Measurements from ENCODE around the gene ELP4.

The ELP4 gene

GRCh38 chr11:31795706-31796498 is 286.3 kb downstream of the ELP4 start:
- no peak overlapping the region for H2AK5ac ChIP-seq (ENCODE audit: low read depth, low read length)
- no peaks in the 10 kb centered on the region for H3K79me1 ChIP-seq (ENCODE audit: low read depth, low read length)
- no peak overlapping the region for H4K8ac ChIP-seq (ENCODE audit: low read depth, low read length)
- H3K18ac ChIP-seq (ENCODE audit: low read length), result peak overlapping the region; percentile 58
- no CpG with 5 or more reads among the region's 22 CpGs for WGBS, 2 donors (ENCODE audit: extremely low coverage in 2 of 2, insufficient read length in 2 of 2, insufficient replicate concordance in 1 of 2)
- no peak for DNase-seq (ENCODE audit: low spot score)
- H3K27me3 ChIP-seq (ENCODE audit: control insufficient read depth in 3 of 3, insufficient read depth in 3 of 3, low read depth in 1 of 3, low read length in 3 of 3), result peaks cover 0 to 4% (median 0%) of the 10 kb centered on the region in 3 experiments
- H2AFZ ChIP-seq (ENCODE audit: low read length), result no peak overlapping the region
- H3K14ac ChIP-seq (ENCODE audit: low read length), result no peak overlapping the region
- H3K23ac ChIP-seq (ENCODE audit: low read depth, low read length, poor library complexity), result no peak overlapping the region
- H3K9ac ChIP-seq (ENCODE audit: low read depth, low read length, poor library complexity), result peak overlapping the region; percentile 45
- H3K4ac ChIP-seq (ENCODE audit: low read length), result no peak overlapping the region
- peaks cover 0 to 39% of the 10 kb centered on the region in 2 donors for H3K4me1 ChIP-seq (ENCODE audit: control insufficient read depth in 2 of 2, insufficient read depth in 1 of 2, low read depth in 1 of 2, low read length in 2 of 2)
- no peak overlapping the region for H3K4me2 ChIP-seq (ENCODE audit: insufficient read depth, low read length, poor library complexity, severe bottlenecking)
- H2BK15ac ChIP-seq (ENCODE audit: low read length), result peak overlapping the region; percentile 32
- H2BK12ac ChIP-seq (ENCODE audit: low read length), result no peak overlapping the region
- H4K91ac ChIP-seq (ENCODE audit: low read depth, low read length, poor library complexity), result no peak overlapping the region
- peak overlapping the region; percentile 27 for H2BK5ac ChIP-seq (ENCODE audit: low read length)
- H3K9me3 ChIP-seq (replicated peaks in 1 of 2; ENCODE audit: control insufficient read depth in 2 of 2, insufficient read depth in 1 of 2, low read depth in 1 of 2, low read length in 2 of 2), result peaks cover 0 to 11% of the 10 kb centered on the region in 2 donors
- H2BK120ac ChIP-seq (ENCODE audit: low read depth, low read length), result no peak overlapping the region
- peak overlapping the region; percentile 80 for H3K27ac ChIP-seq (replicated peaks; ENCODE audit: low read length)
- H3K36me3 ChIP-seq (replicated peaks in 1 of 2; ENCODE audit: control insufficient read depth in 2 of 2, insufficient read depth in 2 of 2, low read length in 2 of 2), result peaks cover 32 to 96% of the 10 kb centered on the region in 2 donors
- no peak overlapping the region for H3K4me3 ChIP-seq (ENCODE audit: low read length in 2 of 2)

- Histone ChIP-seq H2BK120ac (ENCODE audit: low read depth, low read length) (no peak overlapping the region), H2AFZ (ENCODE audit: low read length) (no peak overlapping the region), H4K91ac (ENCODE audit: low read depth, low read length, poor library complexity) (no peak overlapping the region), H3K18ac (ENCODE audit: low read length) (peak overlapping the region; percentile 3), H3K79me1 (ENCODE audit: low read depth, low read length) (no peaks in the 10 kb centered on the region), H3K9me3 (replicated peaks in 1 of 2; ENCODE audit: control insufficient read depth in 2 of 2, insufficient read depth in 1 of 2, low read depth in 1 of 2, low read length in 2 of 2) (peaks cover 0 to 11% of the 10 kb centered on the region in 2 donors), H2BK12ac (ENCODE audit: low read length) (no peak overlapping the region), H3K4me2 (ENCODE audit: insufficient read depth, low read length, poor library complexity, severe bottlenecking) (no peak overlapping the region), H3K4me3 (ENCODE audit: low read length in 2 of 2) (no peak overlapping the region), H2BK15ac (ENCODE audit: low read length) (no peak overlapping the region), H3K36me3 (replicated peaks in 1 of 2; ENCODE audit: control insufficient read depth in 2 of 2, insufficient read depth in 2 of 2, low read length in 2 of 2) (peaks cover 34 to 96% of the 10 kb centered on the region in 2 donors), H2BK5ac (ENCODE audit: low read length) (no peak overlapping the region), H2AK5ac (ENCODE audit: low read depth, low read length) (peak overlapping the region; percentile 48), H3K4me1 (ENCODE audit: control insufficient read depth in 2 of 2, insufficient read depth in 1 of 2, low read depth in 1 of 2, low read length in 2 of 2) (peaks cover 0 to 39% of the 10 kb centered on the region in 2 donors), H4K8ac (ENCODE audit: low read depth, low read length) (no peak overlapping the region), H3K27ac (replicated peaks; ENCODE audit: low read length) (peak overlapping the region; percentile 80), H3K27me3 (ENCODE audit: control insufficient read depth in 3 of 3, insufficient read depth in 3 of 3, low read depth in 1 of 3, low read length in 3 of 3) (peaks cover 0 to 4% (median 0%) of the 10 kb centered on the region in 3 experiments), H3K4ac (ENCODE audit: low read length) (no peak overlapping the region), H3K23ac (ENCODE audit: low read depth, low read length, poor library complexity) (no peak overlapping the region), H3K9ac (ENCODE audit: low read depth, low read length, poor library complexity) (no peak overlapping the region), H3K14ac (ENCODE audit: low read length) (no peak overlapping the region)
- DNase-seq (ENCODE audit: low spot score), result no peak
- WGBS, 2 donors (ENCODE audit: extremely low coverage in 2 of 2, insufficient read length in 2 of 2, insufficient replicate concordance in 1 of 2), result no CpG with 5 or more reads among the region's 19 CpGs
Measured at GRCh38 chr11:31796499-31797189, 287.1 kb downstream of the ELP4 start.

- peaks cover 0 to 4% (median 0%) of the 10 kb centered on the region in 3 experiments for H3K27me3 ChIP-seq (ENCODE audit: control insufficient read depth in 3 of 3, insufficient read depth in 3 of 3, low read depth in 1 of 3, low read length in 3 of 3)
- H3K4me3 ChIP-seq (ENCODE audit: low read length in 2 of 2), result no peak overlapping the region
- H2AFZ ChIP-seq (ENCODE audit: low read length), result no peak overlapping the region
- H4K91ac ChIP-seq (ENCODE audit: low read depth, low read length, poor library complexity), result no peak overlapping the region
- H2BK12ac ChIP-seq (ENCODE audit: low read length), result no peak overlapping the region
- peak overlapping the region; percentile 3 for H3K18ac ChIP-seq (ENCODE audit: low read length)
- no peak for DNase-seq (ENCODE audit: low spot score)
- H3K36me3 ChIP-seq (replicated peaks in 1 of 2; ENCODE audit: control insufficient read depth in 2 of 2, insufficient read depth in 2 of 2, low read length in 2 of 2), result peaks cover 34 to 95% of the 10 kb centered on the region in 2 donors
- peak overlapping the region; percentile 22 for H3K4me2 ChIP-seq (ENCODE audit: insufficient read depth, low read length, poor library complexity, severe bottlenecking)
- H3K14ac ChIP-seq (ENCODE audit: low read length), result no peak overlapping the region
- H3K23ac ChIP-seq (ENCODE audit: low read depth, low read length, poor library complexity), result no peak overlapping the region
- H3K27ac ChIP-seq (replicated peaks; ENCODE audit: low read length), result peak overlapping the region; percentile 80
- no peak overlapping the region for H2BK120ac ChIP-seq (ENCODE audit: low read depth, low read length)
- no CpG with 5 or more reads among the region's 31 CpGs for WGBS, 2 donors (ENCODE audit: extremely low coverage in 2 of 2, insufficient read length in 2 of 2, insufficient replicate concordance in 1 of 2)
- no peak overlapping the region for H4K8ac ChIP-seq (ENCODE audit: low read depth, low read length)
- H2BK5ac ChIP-seq (ENCODE audit: low read length), result no peak overlapping the region
- no peak overlapping the region for H3K4ac ChIP-seq (ENCODE audit: low read length)
- no peak overlapping the region for H3K9ac ChIP-seq (ENCODE audit: low read depth, low read length, poor library complexity)
- no peaks in the 10 kb centered on the region for H3K79me1 ChIP-seq (ENCODE audit: low read depth, low read length)
- H3K4me1 ChIP-seq (ENCODE audit: control insufficient read depth in 2 of 2, insufficient read depth in 1 of 2, low read depth in 1 of 2, low read length in 2 of 2), result peaks cover 0 to 39% of the 10 kb centered on the region in 2 donors
- no peak overlapping the region for H2BK15ac ChIP-seq (ENCODE audit: low read length)
- peak overlapping the region; percentile 48 for H2AK5ac ChIP-seq (ENCODE audit: low read depth, low read length)
- peaks cover 0 to 11% of the 10 kb centered on the region in 2 donors for H3K9me3 ChIP-seq (replicated peaks in 1 of 2; ENCODE audit: control insufficient read depth in 2 of 2, insufficient read depth in 1 of 2, low read depth in 1 of 2, low read length in 2 of 2)
Measured at GRCh38 chr11:31797190-31798056, 287.9 kb downstream of the ELP4 start.
